Activated CD8-positive, alpha-beta T cell treated with anti-CD3 and anti-CD28 coated beads for 36 hours (primary cell): ENCODE results near the gene UBE2QL1. TPM values are rescaled to one million over a fixed set of nuclear protein-coding genes. Genes with fewer than 3 reads are reported as not detected.
"Not testable (repeated sequence)": the region's sequence is repeated elsewhere in the genome, so short reads cannot be mapped to it uniquely, and the experiment has no call there.

Source experiments
- ATAC-seq: fragments of 200-7000 bp; cut with Tn5 transposase; one replicate; pipeline ENCODE4 v1.10.0; 2021; ENCODE audit warnings: mild to moderate bottlenecking, moderate library complexity
- CTCF ChIA-PET: fragments of 350-600 bp; sonication (Branson Sonifier 250); formaldehyde crosslinking; loops from one replicate; lab custom pipeline; 2021; ENCODE audit warnings: antibody characterized with exemption; lab: Charles Lee
- POLR2A ChIA-PET: fragments of 350-600 bp; sonication (Branson Sonifier 250); formaldehyde crosslinking; loops from one replicate; lab custom pipeline; 2021; ENCODE audit warnings: antibody characterized with exemption; lab: Charles Lee
- DNase-seq: peaks from one replicate; pipeline ENCODE4 v3.0.0-alpha.2; 2020
- H3K27ac Mint-ChIP-seq: one replicate; pipeline ENCODE4 v1.8.0; 2021; ENCODE audit warnings: mild to moderate bottlenecking, mixed read lengths
- H3K27me3 Mint-ChIP-seq: one replicate; pipeline ENCODE4 v1.8.0; 2021; ENCODE audit warnings: mixed read lengths
- H3K36me3 Mint-ChIP-seq: one replicate; pipeline ENCODE4 v1.8.0; 2021; ENCODE audit warnings: low read depth, mixed read lengths
- H3K4me1 Mint-ChIP-seq: one replicate; pipeline ENCODE4 v1.8.0; 2021; ENCODE audit warnings: low read depth, mixed read lengths
- H3K4me3 Mint-ChIP-seq: one replicate; pipeline ENCODE4 v1.8.0; 2021; ENCODE audit warnings: mild to moderate bottlenecking, moderate library complexity, mixed read lengths
- H3K9me3 Mint-ChIP-seq: one replicate; pipeline ENCODE4 v1.8.0; 2021; ENCODE audit warnings: mixed read lengths
- CTCF ChIP-seq: fragments of 200-600 bp; IDR thresholded peaks from one replicate; pipeline ENCODE4 v1.8.0; 2022; ENCODE audit warnings: antibody characterized with exemption, mild to moderate bottlenecking
- intact Hi-C: fragments of 100-400 bp; cut with micrococcal nuclease; formaldehyde crosslinking; loops from one replicate; pipeline ENCODE4 v1.10.0; 2022
- total RNA-seq, 2 experiments: library from RNA; stranded (reverse); gene quantifications; one replicate each; pipeline ENCODE4 v1.2.3, GENCODE V29; 2021

The UBE2QL1 gene
- total RNA-seq, 2 experiments from 2014 or later, result not detected

GRCh38 chr5:6510973-6511372 lies 62.3 kb downstream of the UBE2QL1 start:
- POLR2A ChIA-PET, result no interaction called here

GRCh38 chr5:6515812-6516211 lies 67.2 kb downstream of the UBE2QL1 start:
- H3K9me3 Mint-ChIP-seq, ATAC-seq, H3K27ac Mint-ChIP-seq, intact Hi-C loops, H3K4me3 Mint-ChIP-seq, H3K36me3 Mint-ChIP-seq, H3K4me1 Mint-ChIP-seq, DNase-seq, CTCF ChIA-PET, H3K27me3 Mint-ChIP-seq: not testable (repeated sequence)
- POLR2A ChIA-PET, result interaction anchor here (0.7 kb wide), 1 partner anchor 297 kb away, joined by 3 read pairs; no protein-coding TSS in a partner anchor

More at GRCh38 chr5:6510973-6511372, 62.3 kb downstream of the UBE2QL1 start:
- H3K4me1 Mint-ChIP-seq, result no peaks in the 10 kb centered on the region
- H3K36me3 Mint-ChIP-seq, result no peaks in the 10 kb centered on the region
- no peaks in the 10 kb centered on the region for H3K9me3 Mint-ChIP-seq
- H3K27ac Mint-ChIP-seq, result no peak overlapping the region
- DNase-seq (no peak), ATAC-seq (no peak)
- H3K27me3 Mint-ChIP-seq, result peaks cover 8% of the 10 kb centered on the region
- TF ChIP-seq CTCF, result no peak
- intact Hi-C loops, result no loop called here
- no peak overlapping the region for H3K4me3 Mint-ChIP-seq
- CTCF ChIA-PET, result no interaction called here

- H3K27me3 Mint-ChIP-seq, result peaks cover 1% of the 10 kb centered on the region
- POLR2A ChIA-PET, result no interaction called here
- ATAC-seq (no peak), DNase-seq (no peak)
- H3K36me3 Mint-ChIP-seq, result no peaks in the 10 kb centered on the region
- H3K4me3 Mint-ChIP-seq, result no peak overlapping the region
- no peak overlapping the region for H3K27ac Mint-ChIP-seq
- H3K4me1 Mint-ChIP-seq, result no peaks in the 10 kb centered on the region
- H3K9me3 Mint-ChIP-seq, result no peaks in the 10 kb centered on the region
- intact Hi-C loops, result no loop called here
- TF ChIP-seq CTCF, result no peak
- CTCF ChIA-PET, result no interaction called here
Observed at GRCh38 chr5:6516823-6517222, 68.2 kb downstream of the UBE2QL1 start.

- POLR2A ChIA-PET, result no interaction called here
- Mint-ChIP-seq H3K27ac (no peak overlapping the region), H3K4me1 (no peaks in the 10 kb centered on the region), H3K27me3 (peaks cover 2% of the 10 kb centered on the region), H3K4me3 (no peak overlapping the region), H3K9me3 (no peaks in the 10 kb centered on the region), H3K36me3 (no peaks in the 10 kb centered on the region)
- intact Hi-C loops, result no loop called here
- no peak for TF ChIP-seq CTCF
- DNase-seq, result no peak
- no peak for ATAC-seq
- CTCF ChIA-PET, result no interaction called here
Observed at GRCh38 chr5:6517510-6517909, 68.9 kb downstream of the UBE2QL1 start.

GRCh38 chr5:6518298-6519057 lies 69.8 kb downstream of the UBE2QL1 start:
- ChIA-PET CTCF (no interaction called here), POLR2A (no interaction called here)
- no peak overlapping the region for H3K4me3 Mint-ChIP-seq
- peaks cover 3% of the 10 kb centered on the region for H3K27me3 Mint-ChIP-seq
- no peaks in the 10 kb centered on the region for H3K36me3 Mint-ChIP-seq
- H3K27ac Mint-ChIP-seq, result no peak overlapping the region
- ATAC-seq (no peak), DNase-seq (no peak)
- TF ChIP-seq CTCF, result no peak
- no peaks in the 10 kb centered on the region for H3K4me1 Mint-ChIP-seq
- no peaks in the 10 kb centered on the region for H3K9me3 Mint-ChIP-seq
- intact Hi-C loops, result no loop called here
